ENCODE measurements around the gene GHRL.
"Not testable (repeated sequence)": the region's sequence is repeated elsewhere in the genome, so short reads cannot be mapped to it uniquely, and the experiment has no call there.

The GHRL gene

DNA sequence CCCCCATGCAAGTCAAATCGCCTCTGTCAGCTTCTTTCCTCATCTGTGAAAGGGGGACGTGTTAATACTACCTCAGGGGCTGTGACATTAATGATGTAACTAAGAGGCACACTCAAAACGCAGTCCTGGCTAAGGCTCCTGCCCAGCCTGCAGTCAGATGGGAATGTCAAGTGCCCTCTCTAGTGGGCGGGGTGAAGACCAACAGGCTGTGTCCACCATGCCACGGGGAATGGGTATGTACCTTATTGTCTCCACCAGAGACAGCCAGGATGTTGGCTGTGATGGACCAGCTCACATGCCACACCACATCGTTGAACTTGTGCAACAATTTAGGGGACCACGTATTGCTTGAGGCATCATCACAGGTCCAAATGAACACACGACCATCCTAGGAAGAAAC lies 11.0 kb upstream of the GHRL start:
- no peak for DNase-seq
- no peak overlapping the region for H3K27ac ChIP-seq (ENCODE audit: insufficient read depth in 1 of 2, low read depth in 1 of 2, low read length in 2 of 2, poor library complexity in 1 of 2, severe bottlenecking in 2 of 2)
- no peak overlapping the region for H3K4me3 ChIP-seq (ENCODE audit: control insufficient read depth in 1 of 7, extremely low read depth in 1 of 7, insufficient read depth in 4 of 7, low read depth in 2 of 7, low read length in 6 of 7)
- peaks cover 0 to 11% (median 7%) of the 10 kb centered on the region in 4 experiments for H3K4me1 ChIP-seq (ENCODE audit: control extremely low read depth in 1 of 4, control insufficient read depth in 4 of 4, insufficient read depth in 4 of 4, low read length in 3 of 4)
- WGBS (ENCODE audit: insufficient coverage): 99% methylated on average over 8 of the region's 8 CpGs
- no peaks in the 10 kb centered on the region for H3K27me3 ChIP-seq (replicated peaks in 2 of 5; ENCODE audit: control insufficient read depth in 4 of 5, insufficient read depth in 5 of 5, low read length in 4 of 5)
- CTCF ChIA-PET: interaction anchor here (0.8 to 4.1 kb wide), 5 partner anchors 10 to 18 kb away, joined by 3 to 17 read pairs (median 3); partner anchors contain the start of gene SEC13
- H3K36me3 ChIP-seq (ENCODE audit: control insufficient read depth in 4 of 4, insufficient read depth in 4 of 4, low read length in 3 of 4): peaks cover 15 to 80% (median 67%) of the 10 kb centered on the region in 4 experiments
- POLR2A ChIA-PET: interaction anchor here (1.5 kb wide), 1 partner anchor 11 kb away, joined by 3 read pairs; no protein-coding TSS in a partner anchor
- no peaks in the 10 kb centered on the region for H3K9me3 ChIP-seq (ENCODE audit: control extremely low read depth in 1 of 5, control insufficient read depth in 4 of 5, insufficient read depth in 2 of 5, low read depth in 1 of 5, low read length in 4 of 5)

DNA sequence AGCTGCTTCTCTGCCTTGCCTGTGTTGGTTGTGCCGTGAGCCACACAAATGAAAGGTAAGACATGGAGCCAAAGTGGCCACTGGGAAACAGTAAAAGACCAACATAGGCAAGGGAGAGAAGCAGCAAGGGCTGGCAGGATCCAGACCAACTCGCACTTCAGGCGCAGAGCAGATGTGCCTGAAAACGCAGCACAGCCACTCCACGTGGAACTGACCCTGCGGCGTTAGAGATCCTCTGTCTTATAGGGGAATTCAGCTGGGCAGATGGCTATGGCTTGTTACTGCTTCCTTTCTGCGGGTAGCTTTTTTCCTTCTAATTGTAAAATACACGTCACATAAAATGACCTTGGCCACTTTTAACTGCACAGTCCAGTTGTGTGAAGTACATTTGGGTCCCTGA lies 10.4 kb upstream of the GHRL start:
- Histone ChIP-seq H3K36me3 (ENCODE audit: control insufficient read depth in 4 of 4, insufficient read depth in 4 of 4, low read length in 3 of 4) (peaks cover 14 to 80% (median 65%) of the 10 kb centered on the region in 4 experiments), H3K9me3 (ENCODE audit: control extremely low read depth in 1 of 5, control insufficient read depth in 4 of 5, insufficient read depth in 2 of 5, low read depth in 1 of 5, low read length in 4 of 5) (no peaks in the 10 kb centered on the region), H3K27ac (ENCODE audit: insufficient read depth in 1 of 2, low read depth in 1 of 2, low read length in 2 of 2, poor library complexity in 1 of 2, severe bottlenecking in 2 of 2) (no peak overlapping the region), H3K27me3 (replicated peaks in 2 of 5; ENCODE audit: control insufficient read depth in 4 of 5, insufficient read depth in 5 of 5, low read length in 4 of 5) (no peaks in the 10 kb centered on the region), H3K4me1 (ENCODE audit: control extremely low read depth in 1 of 4, control insufficient read depth in 4 of 4, insufficient read depth in 4 of 4, low read length in 3 of 4) (peaks cover 0 to 11% (median 7%) of the 10 kb centered on the region in 4 experiments), H3K4me3 (ENCODE audit: control insufficient read depth in 1 of 7, extremely low read depth in 1 of 7, insufficient read depth in 4 of 7, low read depth in 2 of 7, low read length in 6 of 7) (no peak overlapping the region)
- ChIA-PET CTCF (interaction anchor here (0.6 to 1.3 kb wide), 4 partner anchors 10 to 21 kb away, joined by 3 read pairs; partner anchors contain the start of gene SEC13), POLR2A (interaction anchor here (1.5 kb wide), 1 partner anchor 10 kb away, joined by 3 read pairs; no protein-coding TSS in a partner anchor)
- no peak for DNase-seq
- 97% methylated on average over 9 of the region's 9 CpGs for WGBS (ENCODE audit: insufficient coverage)

- H3K9me3 ChIP-seq (ENCODE audit: control extremely low read depth in 1 of 5, control insufficient read depth in 4 of 5, insufficient read depth in 2 of 5, low read depth in 1 of 5, low read length in 4 of 5): no peaks in the 10 kb centered on the region
- H3K4me3 ChIP-seq (ENCODE audit: control insufficient read depth in 1 of 7, extremely low read depth in 1 of 7, insufficient read depth in 4 of 7, low read depth in 2 of 7, low read length in 6 of 7): no peak overlapping the region
- DNase-seq: no peak
- no peaks in the 10 kb centered on the region for H3K27me3 ChIP-seq (replicated peaks in 2 of 5; ENCODE audit: control insufficient read depth in 4 of 5, insufficient read depth in 5 of 5, low read length in 4 of 5)
- peak overlapping the region; percentile 7 to 60 for H3K27ac ChIP-seq (ENCODE audit: insufficient read depth in 1 of 2, low read depth in 1 of 2, low read length in 2 of 2, poor library complexity in 1 of 2, severe bottlenecking in 2 of 2)
- H3K4me1 ChIP-seq (ENCODE audit: control extremely low read depth in 1 of 4, control insufficient read depth in 4 of 4, insufficient read depth in 4 of 4, low read length in 3 of 4): peaks cover 0 to 11% (median 7%) of the 10 kb centered on the region in 4 experiments
- 93% methylated on average over 9 of the region's 9 CpGs for WGBS (ENCODE audit: insufficient coverage)
- CTCF ChIA-PET: interaction anchor here (1.1 to 1.4 kb wide), 4 partner anchors 14 to 367 kb away, joined by 3 to 4 read pairs (median 4); no protein-coding TSS in a partner anchor
- POLR2A ChIA-PET: no interaction called here
- H3K36me3 ChIP-seq (ENCODE audit: control insufficient read depth in 4 of 4, insufficient read depth in 4 of 4, low read length in 3 of 4): peaks cover 4 to 63% (median 46%) of the 10 kb centered on the region in 4 experiments
Observed at GRCh38 chr3:10300087-10300486, 7.3 kb upstream of the GHRL start.

GRCh38 chr3:10299679-10300078 lies 6.9 kb upstream of the GHRL start:
- Histone ChIP-seq H3K9me3 (ENCODE audit: control extremely low read depth in 1 of 5, control insufficient read depth in 4 of 5, insufficient read depth in 2 of 5, low read depth in 1 of 5, low read length in 4 of 5) (no peaks in the 10 kb centered on the region), H3K27ac (ENCODE audit: insufficient read depth in 1 of 2, low read depth in 1 of 2, low read length in 2 of 2, poor library complexity in 1 of 2, severe bottlenecking in 2 of 2) (peak overlapping the region; percentile 7 to 60), H3K36me3 (ENCODE audit: control insufficient read depth in 4 of 4, insufficient read depth in 4 of 4, low read length in 3 of 4) (peaks cover 4 to 59% (median 43%) of the 10 kb centered on the region in 4 experiments), H3K4me3 (ENCODE audit: control insufficient read depth in 1 of 7, extremely low read depth in 1 of 7, insufficient read depth in 4 of 7, low read depth in 2 of 7, low read length in 6 of 7) (no peak overlapping the region), H3K4me1 (ENCODE audit: control extremely low read depth in 1 of 4, control insufficient read depth in 4 of 4, insufficient read depth in 4 of 4, low read length in 3 of 4) (peaks cover 0 to 11% (median 7%) of the 10 kb centered on the region in 4 experiments), H3K27me3 (replicated peaks in 2 of 5; ENCODE audit: control insufficient read depth in 4 of 5, insufficient read depth in 5 of 5, low read length in 4 of 5) (no peaks in the 10 kb centered on the region)
- 53% methylated on average over 5 of the region's 6 CpGs for WGBS (ENCODE audit: insufficient coverage)
- ChIA-PET POLR2A (no interaction called here), CTCF (interaction anchor here (1.1 to 1.4 kb wide), 5 partner anchors 12 to 367 kb away, joined by 3 to 4 read pairs (median 3); no protein-coding TSS in a partner anchor)
- DNase-seq: peak in 2 of 3 donors; percentile 44 to 48

GRCh38 chr3:10299175-10299574 lies 6.4 kb upstream of the GHRL start:
- WGBS (ENCODE audit: insufficient coverage): no CpG with 5 or more reads among the region's 2 CpGs
- Histone ChIP-seq H3K27ac (ENCODE audit: insufficient read depth in 1 of 2, low read depth in 1 of 2, low read length in 2 of 2, poor library complexity in 1 of 2, severe bottlenecking in 2 of 2) (peak overlapping the region; percentile 7 to 60), H3K27me3 (replicated peaks in 2 of 5; ENCODE audit: control insufficient read depth in 4 of 5, insufficient read depth in 5 of 5, low read length in 4 of 5) (no peaks in the 10 kb centered on the region), H3K4me1 (ENCODE audit: control extremely low read depth in 1 of 4, control insufficient read depth in 4 of 4, insufficient read depth in 4 of 4, low read length in 3 of 4) (peaks cover 0 to 15% (median 10%) of the 10 kb centered on the region in 4 experiments), H3K36me3 (ENCODE audit: control insufficient read depth in 4 of 4, insufficient read depth in 4 of 4, low read length in 3 of 4) (peaks cover 4 to 56% (median 39%) of the 10 kb centered on the region in 4 experiments), H3K4me3 (ENCODE audit: control insufficient read depth in 1 of 7, extremely low read depth in 1 of 7, insufficient read depth in 4 of 7, low read depth in 2 of 7, low read length in 6 of 7) (no peak overlapping the region), H3K9me3 (ENCODE audit: control extremely low read depth in 1 of 5, control insufficient read depth in 4 of 5, insufficient read depth in 2 of 5, low read depth in 1 of 5, low read length in 4 of 5) (no peaks in the 10 kb centered on the region)
- peak in 1 of 3 donors; percentile 33 for DNase-seq
- ChIA-PET CTCF (interaction anchor here (1.1 to 1.4 kb wide), 5 partner anchors 12 to 367 kb away, joined by 3 to 4 read pairs (median 3); no protein-coding TSS in a partner anchor), POLR2A (no interaction called here)

DNA sequence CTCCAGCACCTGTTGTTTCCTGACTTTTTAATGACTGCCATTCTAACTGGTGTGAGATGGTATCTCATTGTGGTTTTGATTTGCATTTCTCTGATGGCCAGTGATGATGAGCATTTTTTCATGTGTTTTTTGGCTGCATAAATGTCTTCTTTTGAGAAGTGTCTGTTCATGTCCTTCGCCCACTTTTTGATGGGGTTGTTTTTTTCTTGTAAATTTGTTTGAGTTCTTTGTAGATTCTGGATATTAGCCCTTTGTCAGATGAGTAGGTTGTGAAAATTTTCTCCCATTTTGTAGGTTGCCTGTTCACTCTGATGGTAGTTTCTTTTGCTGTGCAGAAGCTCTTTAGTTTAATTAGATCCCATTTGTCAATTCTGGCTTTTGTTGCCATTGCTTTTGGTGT lies 5.3 kb upstream of the GHRL start:
- CTCF ChIA-PET; H3K27ac ChIP-seq (ENCODE audit: insufficient read depth in 1 of 2, low read depth in 1 of 2, low read length in 2 of 2, poor library complexity in 1 of 2, severe bottlenecking in 2 of 2); POLR2A ChIA-PET; H3K4me3 ChIP-seq (ENCODE audit: control insufficient read depth in 1 of 7, extremely low read depth in 1 of 7, insufficient read depth in 4 of 7, low read depth in 2 of 7, low read length in 6 of 7); DNase-seq; H3K27me3 ChIP-seq (replicated peaks in 2 of 5; ENCODE audit: control insufficient read depth in 4 of 5, insufficient read depth in 5 of 5, low read length in 4 of 5); H3K9me3 ChIP-seq (ENCODE audit: control extremely low read depth in 1 of 5, control insufficient read depth in 4 of 5, insufficient read depth in 2 of 5, low read depth in 1 of 5, low read length in 4 of 5): not testable (repeated sequence)
- Histone ChIP-seq H3K36me3 (ENCODE audit: control insufficient read depth in 4 of 4, insufficient read depth in 4 of 4, low read length in 3 of 4) (peaks cover 4 to 45% (median 32%) of the 10 kb centered on the region in 4 experiments), H3K4me1 (ENCODE audit: control extremely low read depth in 1 of 4, control insufficient read depth in 4 of 4, insufficient read depth in 4 of 4, low read length in 3 of 4) (peaks cover 5 to 26% (median 18%) of the 10 kb centered on the region in 4 experiments)
- WGBS (ENCODE audit: insufficient coverage): no CpG with 5 or more reads among the region's 1 CpG

DNA sequence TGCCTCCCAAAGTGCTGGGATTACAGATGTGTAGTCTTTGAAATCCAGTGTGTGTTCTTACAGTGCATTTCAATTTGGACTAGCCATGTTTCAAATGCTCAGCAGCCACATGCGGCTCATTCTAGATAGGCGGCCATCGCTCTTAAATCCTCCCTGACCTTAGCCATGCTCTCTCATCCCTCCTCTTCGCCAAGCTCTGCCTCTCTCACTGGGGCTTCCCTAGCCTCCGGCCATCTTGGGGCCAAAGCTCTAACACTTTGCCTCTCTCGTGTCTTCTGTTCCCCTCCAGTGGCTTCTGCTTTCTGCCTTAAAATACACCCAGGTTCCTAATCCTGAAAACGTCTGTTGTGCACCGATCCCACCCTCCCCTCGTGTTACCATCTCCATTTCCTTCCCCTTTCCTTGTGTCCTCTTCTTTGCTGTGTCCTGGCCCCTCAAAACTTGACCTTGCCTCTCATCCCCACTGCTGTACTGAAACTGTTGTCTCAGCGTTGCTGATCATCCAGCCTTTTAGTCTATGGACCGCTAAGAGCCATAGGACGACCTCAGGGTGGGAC lies 1.4 kb upstream of the GHRL start:
- no peaks in the 10 kb centered on the region for H3K9me3 ChIP-seq (ENCODE audit: control extremely low read depth in 1 of 5, control insufficient read depth in 4 of 5, insufficient read depth in 2 of 5, low read depth in 1 of 5, low read length in 4 of 5)
- H3K36me3 ChIP-seq (ENCODE audit: control insufficient read depth in 4 of 4, insufficient read depth in 4 of 4, low read length in 3 of 4): peaks cover under 1 to 28% (median 4%) of the 10 kb centered on the region in 4 experiments
- ChIA-PET POLR2A (interaction anchor here (1.5 kb wide), 1 partner anchor 26 kb away, joined by 4 read pairs; the partner anchor contains the start of gene SEC13), CTCF (interaction anchor here (0.7 to 1.9 kb wide), 3 partner anchors 9 to 17 kb away, joined by 3 to 4 read pairs (median 3); no protein-coding TSS in a partner anchor)
- no peak overlapping the region for H3K4me3 ChIP-seq (ENCODE audit: control insufficient read depth in 1 of 7, extremely low read depth in 1 of 7, insufficient read depth in 4 of 7, low read depth in 2 of 7, low read length in 6 of 7)
- no peaks in the 10 kb centered on the region for H3K27me3 ChIP-seq (replicated peaks in 2 of 5; ENCODE audit: control insufficient read depth in 4 of 5, insufficient read depth in 5 of 5, low read length in 4 of 5)
- no peak for DNase-seq
- H3K27ac ChIP-seq (ENCODE audit: insufficient read depth in 1 of 2, low read depth in 1 of 2, low read length in 2 of 2, poor library complexity in 1 of 2, severe bottlenecking in 2 of 2): no peak overlapping the region
- H3K4me1 ChIP-seq (ENCODE audit: control extremely low read depth in 1 of 4, control insufficient read depth in 4 of 4, insufficient read depth in 4 of 4, low read length in 3 of 4): peaks cover 12 to 38% (median 32%) of the 10 kb centered on the region in 4 experiments
- 80% methylated on average over 10 of the region's 12 CpGs for WGBS (ENCODE audit: insufficient coverage)

Data from common myeloid progenitor, CD34-positive (primary cell).